Testis (tissue), 3 donors: ENCODE data around the gene ZKSCAN7. TPM values are rescaled to one million over a fixed set of nuclear protein-coding genes. Genes with fewer than 3 reads are reported as not detected.
"Not testable (repeated sequence)": the region's sequence is repeated elsewhere in the genome, so short reads cannot be mapped to it uniquely, and the experiment has no call there.

Source experiments
- DNase-seq: peaks from one replicate; pipeline ENCODE4 v3.0.0-alpha.2; 2019
- H3K27ac ChIP-seq, 2 donors: fragments of 200-600 bp; sonication (generic); one replicate each; pipeline ENCODE4 v1.5.1; 2019
- H3K27me3 ChIP-seq: fragments of 200-600 bp; sonication (generic); one replicate; pipeline ENCODE4 v1.5.1; 2019
- H3K36me3 ChIP-seq: fragments of 200-600 bp; sonication (generic); one replicate; pipeline ENCODE4 v1.5.1; 2017; ENCODE audit warnings: low read depth; ENCODE audit errors: missing control alignments
- H3K4me1 ChIP-seq: fragments of 200-600 bp; sonication (generic); one replicate; pipeline ENCODE4 v1.5.1; 2019
- H3K4me3 ChIP-seq, 2 donors: fragments of 200-600 bp; sonication (generic); one replicate each; pipeline ENCODE4 v1.5.1; 2017 to 2019
- H3K9me3 ChIP-seq: fragments of 200-600 bp; sonication (generic); one replicate; pipeline ENCODE4 v1.5.1; 2017
- POLR2A ChIP-seq: fragments of 450-650 bp; IDR thresholded peaks from one replicate; pipeline ENCODE4 v1.6.1; 2017; ENCODE audit warnings: antibody characterized with exemption, mild to moderate bottlenecking, moderate library complexity
- WGBS, 2 donors: methylation state at CpG; one replicate each; pipeline ENCODE4 v1.1.5; 2018; 5-methylcytosine and 5-hydroxymethylcytosine counted together
- intact Hi-C: fragments of 100-400 bp; cut with DNase I; formaldehyde crosslinking; loops from one replicate; pipeline ENCODE4 v1.15.1; 2023; ENCODE audit warnings: low total_unique reads
- polyA plus RNA-seq: library from polyadenylated mRNA; stranded (reverse); fragments of 350-450 nt; fragmentation: Illumina TruSeq; extraction: RNeasy Lipid Tissue Mini Kit (QIAGEN cat#74804); gene quantifications from one replicate; pipeline ENCODE4 v1.2.3, GENCODE V29; 2014; ENCODE audit warnings: low read depth, low replicate concordance; ENCODE audit not compliant: insufficient read depth
- total RNA-seq, 2 donors: library from RNA; depleted of rRNA; stranded (reverse); fragments of >200 nt; gene quantifications; one replicate each; pipeline ENCODE4 v1.2.3, GENCODE V29; 2016
- TF ChIP-seq, protein P1 (sequence below), 3 experiments: fragments of 450-650 bp in 2 of 3; fragments of 200-600 bp in 1 of 3; sonication (generic) in 1 of 3; IDR thresholded peaks; one replicate each; pipeline ENCODE4 v1.5.1; 2016 to 2019; ENCODE audit warnings: antibody characterized with exemption in 3 of 3, mild to moderate bottlenecking in 2 of 3, moderate library complexity in 1 of 3

The ZKSCAN7 gene
- total and polyA plus RNA-seq, 3 donors from 2014 or later: 11.5 to 26.4 (median 20.1) TPM

- H3K36me3 ChIP-seq: no peaks in the 10 kb centered on the region
- no peak for DNase-seq
- H3K9me3 ChIP-seq: no peaks in the 10 kb centered on the region
- TF ChIP-seq, protein P1, sequence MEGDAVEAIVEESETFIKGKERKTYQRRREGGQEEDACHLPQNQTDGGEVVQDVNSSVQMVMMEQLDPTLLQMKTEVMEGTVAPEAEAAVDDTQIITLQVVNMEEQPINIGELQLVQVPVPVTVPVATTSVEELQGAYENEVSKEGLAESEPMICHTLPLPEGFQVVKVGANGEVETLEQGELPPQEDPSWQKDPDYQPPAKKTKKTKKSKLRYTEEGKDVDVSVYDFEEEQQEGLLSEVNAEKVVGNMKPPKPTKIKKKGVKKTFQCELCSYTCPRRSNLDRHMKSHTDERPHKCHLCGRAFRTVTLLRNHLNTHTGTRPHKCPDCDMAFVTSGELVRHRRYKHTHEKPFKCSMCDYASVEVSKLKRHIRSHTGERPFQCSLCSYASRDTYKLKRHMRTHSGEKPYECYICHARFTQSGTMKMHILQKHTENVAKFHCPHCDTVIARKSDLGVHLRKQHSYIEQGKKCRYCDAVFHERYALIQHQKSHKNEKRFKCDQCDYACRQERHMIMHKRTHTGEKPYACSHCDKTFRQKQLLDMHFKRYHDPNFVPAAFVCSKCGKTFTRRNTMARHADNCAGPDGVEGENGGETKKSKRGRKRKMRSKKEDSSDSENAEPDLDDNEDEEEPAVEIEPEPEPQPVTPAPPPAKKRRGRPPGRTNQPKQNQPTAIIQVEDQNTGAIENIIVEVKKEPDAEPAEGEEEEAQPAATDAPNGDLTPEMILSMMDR (IDR thresholded peaks at IDR 0.05): no peak
- TF ChIP-seq POLR2A: no peak
- intact Hi-C loops: no loop called here
- H3K27me3 ChIP-seq: no peaks in the 10 kb centered on the region
- no peak overlapping the region for H3K4me3 ChIP-seq
- no peak overlapping the region for H3K27ac ChIP-seq
- no peaks in the 10 kb centered on the region for H3K4me1 ChIP-seq
- WGBS, 2 donors: 57 to 58% methylated on average over 7 of the region's 7 CpGs
Observed at GRCh38 chr3:44522494-44522933, 32.5 kb upstream of the ZKSCAN7 start.

DNA sequence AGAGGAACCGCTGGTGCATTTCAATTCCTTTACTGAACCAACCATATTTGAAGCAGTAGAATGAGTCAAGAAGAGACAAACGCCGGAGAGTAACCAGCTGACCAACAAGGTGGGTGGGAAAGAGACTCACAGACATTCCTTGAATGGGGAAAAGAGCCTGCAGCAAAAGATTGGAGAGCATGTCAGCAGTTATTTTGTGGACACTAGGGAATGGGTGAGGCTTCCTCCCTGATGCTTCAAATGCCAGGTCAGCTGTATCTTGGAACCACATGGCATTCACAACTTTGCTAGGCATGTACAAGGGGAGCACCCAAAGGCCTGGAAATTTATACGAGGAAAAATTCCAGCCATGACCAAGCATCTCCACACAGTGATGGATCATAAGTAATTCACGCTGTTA is 29.9 kb upstream of the ZKSCAN7 start:
- Histone ChIP-seq H3K4me1 (no peaks in the 10 kb centered on the region), H3K36me3 (no peaks in the 10 kb centered on the region), H3K27me3 (no peaks in the 10 kb centered on the region), H3K4me3 (no peak overlapping the region), H3K27ac (no peak overlapping the region), H3K9me3 (no peaks in the 10 kb centered on the region)
- TF ChIP-seq POLR2A: no peak
- TF ChIP-seq, protein P1 (IDR thresholded peaks at IDR 0.05): no peak
- WGBS, 2 donors: 80 to 85% methylated on average over 4 to 5 of the region's 5 CpGs
- intact Hi-C loops: no loop called here
- DNase-seq: no peak

GRCh38 chr3:44529927-44530326 is 25.1 kb upstream of the ZKSCAN7 start:
- intact Hi-C loops: no loop called here
- WGBS, 2 donors: 50 to 52% methylated on average over 1 of the region's 1 CpG
- H3K36me3 ChIP-seq: no peaks in the 10 kb centered on the region

GRCh38 chr3:44530911-44531310 is 24.1 kb upstream of the ZKSCAN7 start:
- Histone ChIP-seq H3K27ac (no peak overlapping the region), H3K27me3 (no peaks in the 10 kb centered on the region), H3K36me3 (no peaks in the 10 kb centered on the region), H3K4me1 (no peaks in the 10 kb centered on the region), H3K9me3 (no peaks in the 10 kb centered on the region), H3K4me3 (no peak overlapping the region)
- 50 to 73% methylated on average over 2 of the region's 2 CpGs for WGBS, 2 donors
- intact Hi-C loops: no loop called here
- DNase-seq: no peak
- no peak for TF ChIP-seq POLR2A
- TF ChIP-seq, protein P1 (IDR thresholded peaks at IDR 0.05): no peak

More at GRCh38 chr3:44529927-44530326, 25.1 kb upstream of the ZKSCAN7 start:
- H3K9me3 ChIP-seq: no peaks in the 10 kb centered on the region
- no peaks in the 10 kb centered on the region for H3K4me1 ChIP-seq
- TF ChIP-seq, protein P1 (IDR thresholded peaks at IDR 0.05): no peak
- no peak for TF ChIP-seq POLR2A
- H3K27me3 ChIP-seq: no peaks in the 10 kb centered on the region
- no peak for DNase-seq
- H3K27ac ChIP-seq: no peak overlapping the region
- H3K4me3 ChIP-seq: no peak overlapping the region

DNA sequence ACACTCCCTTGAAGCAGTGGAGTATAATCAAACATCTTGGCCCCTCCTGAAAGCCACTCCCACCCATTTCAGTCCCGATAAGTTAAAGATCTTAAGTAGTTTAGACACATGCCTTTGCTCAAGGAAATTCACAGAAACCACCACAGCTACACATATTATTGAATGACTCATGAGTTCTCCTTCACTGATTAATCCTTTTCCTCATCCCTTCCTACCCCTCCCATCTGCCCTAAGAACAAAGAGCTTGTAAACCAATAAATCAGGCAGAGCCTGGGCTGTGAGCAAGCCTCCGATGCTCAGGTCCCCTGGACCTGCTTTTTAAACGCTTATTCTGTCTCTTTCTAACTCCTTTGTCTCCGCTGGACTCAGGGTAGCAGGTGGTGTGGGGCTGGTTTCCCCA is 20.3 kb upstream of the ZKSCAN7 start:
- H3K36me3 ChIP-seq, H3K4me1 ChIP-seq, DNase-seq, H3K9me3 ChIP-seq, H3K27me3 ChIP-seq, intact Hi-C loops, H3K4me3 ChIP-seq, H3K27ac ChIP-seq: not testable (repeated sequence)
- WGBS, 2 donors: 20 to 35% methylated on average over 4 of the region's 4 CpGs
